ENCODE data around the gene CCL24. TPM values are rescaled to one million over a fixed set of nuclear protein-coding genes. Genes with fewer than 3 reads are reported as not detected.

The CCL24 gene
- total and polyA plus RNA-seq, 2 of the 4 experiments (the other 2 are of a cell fraction) = not detected

DNA sequence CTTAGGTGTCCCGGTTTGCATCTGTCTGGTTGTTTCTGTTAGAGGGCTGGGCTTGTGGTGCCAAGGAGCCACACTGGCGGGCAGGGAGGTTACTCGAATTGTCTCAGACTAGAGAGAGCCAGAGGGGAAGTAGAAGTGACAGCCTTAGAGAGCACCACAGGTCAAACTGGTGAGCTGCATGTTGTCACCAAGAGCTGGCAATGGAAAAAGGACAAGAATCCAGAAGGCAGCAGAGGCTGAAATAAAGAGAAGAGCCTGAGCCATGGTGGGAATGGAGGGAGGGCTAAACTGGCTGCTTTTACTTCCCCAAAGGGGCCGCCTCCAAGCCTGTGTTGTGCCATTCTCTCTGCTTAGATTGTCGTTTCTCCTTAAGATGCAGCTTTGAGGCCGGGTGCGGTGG is 34.1 kb upstream of the CCL24 start:
- intact Hi-C loops (cut with micrococcal nuclease) = no loop called here

More for the DNA sequence above, 34.1 kb upstream of the CCL24 start:
- H2BK15ac ChIP-seq (ENCODE audit: low read depth, low read length) = no peak overlapping the region
- H3K14ac ChIP-seq (replicated peaks; ENCODE audit: low read depth, low read length) = no peak overlapping the region
- H3K4ac ChIP-seq (ENCODE audit: low read depth, low read length) = no peak overlapping the region
- no peak overlapping the region for H4K5ac ChIP-seq (ENCODE audit: low read depth, low read length)
- H2AK9ac ChIP-seq (replicated peaks; ENCODE audit: low read depth, low read length, poor library complexity) = no peak overlapping the region
- dilution Hi-C loops (cut with HindIII; ENCODE audit: low sequenced_read_pairs, unreplicated experiment) (no loop called here), in situ Hi-C loops (cut with MboI; ENCODE audit: low sequenced_read_pairs) (no loop called here)
- ChIA-PET POLR2A (ENCODE audit: unreplicated experiment) (no interaction called here), CTCF (no interaction called here)
- 85% methylated on average over 5 of the region's 7 CpGs; no CpG with 5 or more reads in 1 of the 2 experiments for WGBS, 2 experiments (ENCODE audit: extremely low coverage in 2 of 2, insufficient read length in 1 of 2)
- DNase-seq = no peak
- no TSS peak for BruUV-seq (replicated peaks)
- no peaks in the 10 kb centered on the region for H4K20me1 ChIP-seq (ENCODE audit: insufficient read depth, low read length)
- no peaks in the 10 kb centered on the region for H3K36me3 ChIP-seq (ENCODE audit: control insufficient read depth, insufficient read depth, low read length)
- H4K91ac ChIP-seq (ENCODE audit: insufficient read depth, low read depth, low read length) = no peak overlapping the region
- no peak overlapping the region for H2AK5ac ChIP-seq (ENCODE audit: low read depth, low read length)
- H3K9me3 ChIP-seq (ENCODE audit: control insufficient read depth, insufficient read depth, low read length) = no peaks in the 10 kb centered on the region
- no peak for ATAC-seq (ENCODE audit: low read depth)
- H3K23ac ChIP-seq (ENCODE audit: low read depth, low read length) = no peak overlapping the region
- peaks cover 3% of the 10 kb centered on the region for H3K4me1 ChIP-seq (ENCODE audit: control insufficient read depth, insufficient read depth, low read length)
- no peak overlapping the region for H3K4me3 ChIP-seq (ENCODE audit: insufficient read depth, low read depth, low read length)
- H3K27me3 ChIP-seq (ENCODE audit: control insufficient read depth, insufficient read depth, low read length) = no peaks in the 10 kb centered on the region
- H2BK5ac ChIP-seq (ENCODE audit: low read depth, low read length, poor library complexity, severe bottlenecking) = no peak overlapping the region
- no peak overlapping the region for H3K9ac ChIP-seq (ENCODE audit: low read depth, low read length)
- no peak overlapping the region for H3K18ac ChIP-seq (ENCODE audit: low read depth, low read length)
- no peak overlapping the region for H4K8ac ChIP-seq (ENCODE audit: low read depth in 2 of 2, low read length in 2 of 2)
- no peak overlapping the region for H3K4me2 ChIP-seq (ENCODE audit: low read depth, low read length)
- no peak overlapping the region for H2BK120ac ChIP-seq (ENCODE audit: low read depth, low read length)
- TF ChIP-seq FOS (IDR thresholded peaks at IDR 0.05; ENCODE audit: low read depth, low read length) (no peak), MAZ (IDR thresholded peaks at IDR 0.05; ENCODE audit: borderline replicate concordance, low read depth, low read length) (no peak), POLR2A (IDR thresholded peaks at IDR 0.05; ENCODE audit: low read depth, low read length) (no peak), MAFK (IDR thresholded peaks at IDR 0.05; ENCODE audit: low read depth, low read length) (no peak), NFE2L2 (IDR thresholded peaks at IDR 0.05; ENCODE audit: low read depth, low read length) (no peak), CHD1 (IDR thresholded peaks at IDR 0.05; ENCODE audit: low read depth, low read length) (no peak), RFX5 (IDR thresholded peaks at IDR 0.05; ENCODE audit: low read depth, low read length) (no peak), MXI1 (IDR thresholded peaks at IDR 0.05; ENCODE audit: borderline replicate concordance, low read depth, low read length) (no peak), CEBPB (IDR thresholded peaks at IDR 0.05; ENCODE audit: low read depth, low read length) (no peak), SMC3 (IDR thresholded peaks at IDR 0.05; ENCODE audit: low read depth, low read length) (no peak), BHLHE40 (IDR thresholded peaks at IDR 0.05; ENCODE audit: low read depth, low read length) (no peak), RAD21 (IDR thresholded peaks at IDR 0.05; ENCODE audit: low read length) (no peak), RCOR1 (IDR thresholded peaks at IDR 0.05; ENCODE audit: insufficient replicate concordance, low read length) (no peak)
- TF ChIP-seq, protein P1, sequence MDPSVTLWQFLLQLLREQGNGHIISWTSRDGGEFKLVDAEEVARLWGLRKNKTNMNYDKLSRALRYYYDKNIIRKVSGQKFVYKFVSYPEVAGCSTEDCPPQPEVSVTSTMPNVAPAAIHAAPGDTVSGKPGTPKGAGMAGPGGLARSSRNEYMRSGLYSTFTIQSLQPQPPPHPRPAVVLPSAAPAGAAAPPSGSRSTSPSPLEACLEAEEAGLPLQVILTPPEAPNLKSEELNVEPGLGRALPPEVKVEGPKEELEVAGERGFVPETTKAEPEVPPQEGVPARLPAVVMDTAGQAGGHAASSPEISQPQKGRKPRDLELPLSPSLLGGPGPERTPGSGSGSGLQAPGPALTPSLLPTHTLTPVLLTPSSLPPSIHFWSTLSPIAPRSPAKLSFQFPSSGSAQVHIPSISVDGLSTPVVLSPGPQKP (IDR thresholded peaks at IDR 0.05; ENCODE audit: borderline replicate concordance, low read depth, low read length) = no peak
- TF ChIP-seq, protein P2, sequence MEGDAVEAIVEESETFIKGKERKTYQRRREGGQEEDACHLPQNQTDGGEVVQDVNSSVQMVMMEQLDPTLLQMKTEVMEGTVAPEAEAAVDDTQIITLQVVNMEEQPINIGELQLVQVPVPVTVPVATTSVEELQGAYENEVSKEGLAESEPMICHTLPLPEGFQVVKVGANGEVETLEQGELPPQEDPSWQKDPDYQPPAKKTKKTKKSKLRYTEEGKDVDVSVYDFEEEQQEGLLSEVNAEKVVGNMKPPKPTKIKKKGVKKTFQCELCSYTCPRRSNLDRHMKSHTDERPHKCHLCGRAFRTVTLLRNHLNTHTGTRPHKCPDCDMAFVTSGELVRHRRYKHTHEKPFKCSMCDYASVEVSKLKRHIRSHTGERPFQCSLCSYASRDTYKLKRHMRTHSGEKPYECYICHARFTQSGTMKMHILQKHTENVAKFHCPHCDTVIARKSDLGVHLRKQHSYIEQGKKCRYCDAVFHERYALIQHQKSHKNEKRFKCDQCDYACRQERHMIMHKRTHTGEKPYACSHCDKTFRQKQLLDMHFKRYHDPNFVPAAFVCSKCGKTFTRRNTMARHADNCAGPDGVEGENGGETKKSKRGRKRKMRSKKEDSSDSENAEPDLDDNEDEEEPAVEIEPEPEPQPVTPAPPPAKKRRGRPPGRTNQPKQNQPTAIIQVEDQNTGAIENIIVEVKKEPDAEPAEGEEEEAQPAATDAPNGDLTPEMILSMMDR (conservative IDR thresholded peaks at IDR 0.05; ENCODE audit: low read depth, low read length) = no peak
- TF ChIP-seq, protein P3, sequence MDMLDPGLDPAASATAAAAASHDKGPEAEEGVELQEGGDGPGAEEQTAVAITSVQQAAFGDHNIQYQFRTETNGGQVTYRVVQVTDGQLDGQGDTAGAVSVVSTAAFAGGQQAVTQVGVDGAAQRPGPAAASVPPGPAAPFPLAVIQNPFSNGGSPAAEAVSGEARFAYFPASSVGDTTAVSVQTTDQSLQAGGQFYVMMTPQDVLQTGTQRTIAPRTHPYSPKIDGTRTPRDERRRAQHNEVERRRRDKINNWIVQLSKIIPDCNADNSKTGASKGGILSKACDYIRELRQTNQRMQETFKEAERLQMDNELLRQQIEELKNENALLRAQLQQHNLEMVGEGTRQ (IDR thresholded peaks at IDR 0.05; ENCODE audit: low read depth, low read length) = no peak
- no peak overlapping the region for H2AFZ ChIP-seq (replicated peaks; ENCODE audit: low read length, poor library complexity)
- no peak overlapping the region for H3K27ac ChIP-seq (ENCODE audit: insufficient read depth, low read length)
- H3K9me1 ChIP-seq (ENCODE audit: insufficient read depth, low read length) = peaks cover 3% of the 10 kb centered on the region; the same call in 1 of the 2 replicates
- no peaks in the 10 kb centered on the region for H3K79me1 ChIP-seq (ENCODE audit: low read depth in 1 of 2, low read length in 2 of 2)
- peak overlapping the region; percentile 28; the same call in 1 of the 2 replicates for H2BK20ac ChIP-seq (ENCODE audit: low read depth, low read length)
- H3K56ac ChIP-seq (ENCODE audit: extremely low read depth, insufficient read depth, low read length) = no peak overlapping the region

Measured in IMR-90 (cell line).